Vagina (tissue), 2 donors: Measurements from ENCODE around the gene RTP5. TPM values are rescaled to one million over a fixed set of nuclear protein-coding genes. Genes with fewer than 3 reads are reported as not detected.

ENCODE experiments used
- DNase-seq, 2 donors: peaks; one replicate each; pipeline ENCODE4 v3.0.0-alpha.2; 2017; ENCODE audit errors: extremely low spot score in 2 of 2
- H3K27ac ChIP-seq: fragments of 200-600 bp; sonication (generic); one replicate; pipeline ENCODE4 v1.5.1; 2019
- H3K27me3 ChIP-seq: fragments of 200-600 bp; sonication (generic); one replicate; pipeline ENCODE4 v1.5.1; 2019
- H3K36me3 ChIP-seq, 2 donors: fragments of 200-600 bp; sonication (generic); one replicate each; pipeline ENCODE4 v1.5.1; 2017 to 2019
- H3K4me1 ChIP-seq: fragments of 200-600 bp; sonication (generic); one replicate; pipeline ENCODE4 v1.5.1; 2019
- H3K4me3 ChIP-seq, 2 donors: fragments of 200-600 bp; sonication (generic); 1 replicate in 1 of 2; 2 replicates in 1 of 2; pipeline ENCODE4 v1.5.1; 2016 to 2019
- H3K9me3 ChIP-seq: fragments of 200-600 bp; sonication (generic); one replicate; pipeline ENCODE4 v1.5.1; 2019
- POLR2A ChIP-seq, 2 donors: fragments of 450-650 bp; IDR thresholded peaks; one replicate each; pipeline ENCODE4 v1.6.1; 2017; ENCODE audit warnings: antibody characterized with exemption in 2 of 2, mild to moderate bottlenecking in 2 of 2, moderate library complexity in 2 of 2
- POLR2AphosphoS5 ChIP-seq, 2 donors: sonication (generic); formaldehyde crosslinking; IDR thresholded peaks; one replicate each; pipeline ENCODE4 v1.9.0; 2017; ENCODE audit warnings: antibody characterized with exemption in 2 of 2, mild to moderate bottlenecking in 2 of 2, low read depth in 1 of 2; ENCODE audit not compliant: insufficient read depth in 1 of 2
- intact Hi-C: fragments of 100-400 bp; cut with DNase I; formaldehyde crosslinking; loops from one replicate; pipeline ENCODE4 v1.15.1; 2023
- total RNA-seq: library from RNA; depleted of rRNA; stranded (reverse); fragments of >200 nt; gene quantifications from one replicate; pipeline ENCODE4 v1.2.3, GENCODE V29; 2016
- TF ChIP-seq, protein P1 (sequence below), 3 experiments: fragments of 450-650 bp in 2 of 3; fragments of 200-600 bp in 1 of 3; sonication (generic) in 1 of 3; IDR thresholded peaks; one replicate each; pipeline ENCODE4 v1.5.1; 2017 to 2019; ENCODE audit warnings: antibody characterized with exemption in 3 of 3, mild to moderate bottlenecking in 2 of 3, moderate library complexity in 2 of 3

Gene RTP5
- total RNA-seq, 1 donor from 2014 or later, result not detected

DNA sequence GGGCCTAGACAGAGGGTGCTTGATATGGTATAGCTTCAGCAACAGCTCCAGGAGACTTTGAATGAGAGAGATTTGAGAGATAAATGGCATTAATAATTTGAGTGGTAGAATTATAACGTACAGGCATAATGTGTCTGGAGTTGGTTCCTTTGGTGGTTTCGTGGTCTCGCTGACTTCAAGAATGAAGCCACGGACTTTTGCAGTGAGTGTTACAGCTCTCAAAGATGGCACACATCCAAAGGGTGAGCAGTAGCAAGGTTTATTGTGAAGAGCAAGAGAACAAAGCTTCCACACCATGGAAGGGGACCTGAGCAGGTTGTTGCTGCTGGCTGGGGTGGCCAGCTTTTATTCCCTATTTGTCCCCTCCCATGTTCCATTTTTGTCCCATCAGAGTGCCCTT, 33.9 kb upstream of the RTP5 start:
- TF ChIP-seq, protein P1, sequence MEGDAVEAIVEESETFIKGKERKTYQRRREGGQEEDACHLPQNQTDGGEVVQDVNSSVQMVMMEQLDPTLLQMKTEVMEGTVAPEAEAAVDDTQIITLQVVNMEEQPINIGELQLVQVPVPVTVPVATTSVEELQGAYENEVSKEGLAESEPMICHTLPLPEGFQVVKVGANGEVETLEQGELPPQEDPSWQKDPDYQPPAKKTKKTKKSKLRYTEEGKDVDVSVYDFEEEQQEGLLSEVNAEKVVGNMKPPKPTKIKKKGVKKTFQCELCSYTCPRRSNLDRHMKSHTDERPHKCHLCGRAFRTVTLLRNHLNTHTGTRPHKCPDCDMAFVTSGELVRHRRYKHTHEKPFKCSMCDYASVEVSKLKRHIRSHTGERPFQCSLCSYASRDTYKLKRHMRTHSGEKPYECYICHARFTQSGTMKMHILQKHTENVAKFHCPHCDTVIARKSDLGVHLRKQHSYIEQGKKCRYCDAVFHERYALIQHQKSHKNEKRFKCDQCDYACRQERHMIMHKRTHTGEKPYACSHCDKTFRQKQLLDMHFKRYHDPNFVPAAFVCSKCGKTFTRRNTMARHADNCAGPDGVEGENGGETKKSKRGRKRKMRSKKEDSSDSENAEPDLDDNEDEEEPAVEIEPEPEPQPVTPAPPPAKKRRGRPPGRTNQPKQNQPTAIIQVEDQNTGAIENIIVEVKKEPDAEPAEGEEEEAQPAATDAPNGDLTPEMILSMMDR (IDR thresholded peaks at IDR 0.05), result no peak
- TF ChIP-seq POLR2AphosphoS5 (IDR thresholded peaks at IDR 0.05; ENCODE audit: insufficient read depth in 1 of 2, low read depth in 1 of 2), result no peak
- no peak for TF ChIP-seq POLR2A (IDR thresholded peaks at IDR 0.05)
- Histone ChIP-seq H3K9me3 (no peaks in the 10 kb centered on the region), H3K27ac (no peak overlapping the region), H3K4me3 (no peak overlapping the region), H3K36me3 (no peaks in the 10 kb centered on the region), H3K4me1 (peaks cover 10% of the 10 kb centered on the region), H3K27me3 (no peaks in the 10 kb centered on the region)
- intact Hi-C loops, result no loop called here
- DNase-seq, result no peak

GRCh38 chr2:241836292-241836691, 33.2 kb upstream of the RTP5 start:
- intact Hi-C loops, result no loop called here

GRCh38 chr2:241837197-241837965, 32.1 kb upstream of the RTP5 start:
- H3K36me3 ChIP-seq, result no peaks in the 10 kb centered on the region
- DNase-seq, result no peak
- no peaks in the 10 kb centered on the region for H3K27me3 ChIP-seq
- H3K27ac ChIP-seq, result no peak overlapping the region
- TF ChIP-seq POLR2AphosphoS5 (IDR thresholded peaks at IDR 0.05; ENCODE audit: insufficient read depth in 1 of 2, low read depth in 1 of 2) (no peak), POLR2A (IDR thresholded peaks at IDR 0.05) (no peak)
- TF ChIP-seq, protein P1 (IDR thresholded peaks at IDR 0.05), result no peak
- intact Hi-C loops, result no loop called here
- no peak overlapping the region for H3K4me3 ChIP-seq
- peaks cover 10% of the 10 kb centered on the region for H3K4me1 ChIP-seq
- no peaks in the 10 kb centered on the region for H3K9me3 ChIP-seq

More at GRCh38 chr2:241836292-241836691, 33.2 kb upstream of the RTP5 start:
- Histone ChIP-seq H3K9me3 (no peaks in the 10 kb centered on the region), H3K27me3 (no peaks in the 10 kb centered on the region), H3K36me3 (no peaks in the 10 kb centered on the region), H3K4me1 (peaks cover 10% of the 10 kb centered on the region), H3K4me3 (no peak overlapping the region), H3K27ac (no peak overlapping the region)
- TF ChIP-seq POLR2AphosphoS5 (IDR thresholded peaks at IDR 0.05; ENCODE audit: insufficient read depth in 1 of 2, low read depth in 1 of 2) (no peak), POLR2A (IDR thresholded peaks at IDR 0.05) (no peak)
- TF ChIP-seq, protein P1 (IDR thresholded peaks at IDR 0.05), result no peak
- DNase-seq, result no peak

DNA sequence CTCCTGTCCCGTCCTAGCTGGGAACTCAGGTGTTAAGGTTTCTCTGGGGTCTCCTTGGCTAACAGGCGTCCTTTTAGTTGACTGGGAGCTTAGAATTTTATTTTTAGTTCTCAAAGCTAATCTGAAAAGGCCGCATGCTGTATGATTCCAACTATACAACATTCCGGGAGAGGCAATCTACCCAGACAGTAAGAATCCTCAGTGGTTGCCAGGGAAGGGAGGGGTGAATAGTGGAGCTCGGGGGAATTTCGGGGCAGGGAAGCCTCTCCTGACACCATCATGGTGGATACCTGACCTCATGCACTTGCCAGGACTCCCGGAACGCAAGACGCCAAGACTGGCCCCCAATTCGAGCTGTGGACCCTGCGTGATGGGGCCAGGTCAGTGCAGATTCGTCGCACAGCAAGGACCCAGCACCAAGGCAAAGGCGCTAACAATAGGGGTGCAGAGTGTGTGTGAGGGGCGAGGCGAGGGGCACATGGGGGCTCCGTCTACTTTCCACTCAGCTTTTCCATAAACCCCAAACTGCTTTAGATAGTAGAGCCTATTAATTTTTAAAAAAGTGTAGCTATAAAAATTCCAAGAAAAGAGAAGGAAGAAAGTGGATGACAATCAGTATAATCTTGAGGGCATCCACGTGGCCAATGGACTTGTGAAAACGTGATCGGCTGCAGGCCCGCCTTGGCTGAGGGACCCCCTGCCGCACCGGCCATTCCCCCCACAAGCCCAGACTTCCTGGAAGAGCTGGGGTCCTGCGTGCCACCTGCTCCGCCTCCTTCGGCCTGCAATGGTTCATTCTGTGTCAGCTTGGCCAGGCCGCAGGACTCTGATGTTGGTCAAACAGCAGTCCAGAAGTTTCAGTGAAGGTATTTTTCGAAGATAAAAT, 28.1 kb upstream of the RTP5 start:
- intact Hi-C loops, result no loop called here
- Histone ChIP-seq H3K4me1 (peaks cover 21% of the 10 kb centered on the region), H3K36me3 (no peaks in the 10 kb centered on the region), H3K9me3 (no peaks in the 10 kb centered on the region), H3K4me3 (no peak overlapping the region), H3K27me3 (no peaks in the 10 kb centered on the region), H3K27ac (no peak overlapping the region)
- no peak for DNase-seq
- TF ChIP-seq, protein P1 (IDR thresholded peaks at IDR 0.05), result no peak
- TF ChIP-seq POLR2AphosphoS5 (IDR thresholded peaks at IDR 0.05; ENCODE audit: insufficient read depth in 1 of 2, low read depth in 1 of 2), result no peak
- TF ChIP-seq POLR2A (IDR thresholded peaks at IDR 0.05), result no peak
